PC-3 (cell line): ENCODE results near the gene IFNGR1. TPM values are rescaled to one million over a fixed set of nuclear protein-coding genes. Genes with fewer than 3 reads are reported as not detected.

Source experiments
- ATAC-seq: fragments of 200-7000 bp; cut with Tn5 transposase; 2 replicates; pipeline ENCODE4 v1.9.1; 2020; ENCODE audit warnings: mild to moderate bottlenecking, moderate library complexity
- BruUV-seq: library from RNA; stranded (reverse); fragments of 400-500 nt; replicated peaks from 2 replicates; lab custom pipeline; 2021; lab: Mats Ljungman, UMichigan
- CTCF ChIA-PET: fragments of 300-600 bp; sonication (Branson Sonifier 250); formaldehyde crosslinking; loops from one replicate; lab custom pipeline; 2022; ENCODE audit warnings: antibody characterized with exemption; lab: Charles Lee
- POLR2A ChIA-PET: fragments of 300-600 bp; sonication (Branson Sonifier 250); formaldehyde crosslinking; loops from one replicate; lab custom pipeline; 2022; ENCODE audit warnings: antibody characterized with exemption; ENCODE audit not compliant: unreplicated experiment; lab: Charles Lee
- DNase-seq: peaks from one replicate; pipeline ENCODE4 v3.0.0-alpha.2; 2015
- H2AFZ ChIP-seq: fragments of 300-600 bp; sonication (generic); 2 replicates; pipeline ENCODE4 v1.6.0; 2016; ENCODE audit warnings: antibody characterized with exemption, low read length
- H3F3A ChIP-seq: fragments of 300-600 bp; sonication (generic); one replicate; pipeline ENCODE4 v1.6.0; 2017; ENCODE audit warnings: antibody characterized with exemption, low read length, control low read depth, mild to moderate bottlenecking; ENCODE audit not compliant: unreplicated experiment
- H3K27ac ChIP-seq: fragments of 300-600 bp; sonication (generic); 2 replicates; pipeline ENCODE4 v1.5.1; 2016; ENCODE audit warnings: mild to moderate bottlenecking, low read length
- H3K27me3 ChIP-seq: fragments of 300-600 bp; sonication (generic); 2 replicates; pipeline ENCODE4 v1.6.1; 2016; ENCODE audit warnings: low read length, mixed read lengths
- H3K36me3 ChIP-seq: fragments of 300-600 bp; sonication (generic); 2 replicates; pipeline ENCODE4 v1.6.1; 2016; ENCODE audit warnings: low read depth, mixed run types, low read length, mixed read lengths
- H3K4me1 ChIP-seq: fragments of 300-600 bp; sonication (generic); 2 replicates; pipeline ENCODE4 v1.5.1; 2016; ENCODE audit warnings: low read length; ENCODE audit not compliant: insufficient read depth
- H3K4me2 ChIP-seq: fragments of 300-600 bp; sonication (generic); 2 replicates; pipeline ENCODE4 v1.6.0; 2016; ENCODE audit warnings: low read length
- H3K4me3 ChIP-seq: fragments of 300-600 bp; sonication (generic); 2 replicates; pipeline ENCODE4 v1.5.1; 2016; ENCODE audit warnings: mild to moderate bottlenecking, low read length, mixed read lengths
- H3K79me2 ChIP-seq: fragments of 300-600 bp; sonication (generic); 2 replicates; pipeline ENCODE4 v1.6.1; 2017; ENCODE audit warnings: low read length, mixed read lengths
- H3K9ac ChIP-seq: fragments of 300-600 bp; sonication (generic); 2 replicates; pipeline ENCODE4 v1.6.0; 2016; ENCODE audit warnings: mild to moderate bottlenecking, low read length
- H3K9me2 ChIP-seq: fragments of 300-600 bp; sonication (generic); replicated peaks from 2 replicates; pipeline ENCODE4 v1.6.1; 2016; ENCODE audit warnings: mixed run types, low read length, mixed read lengths
- H3K9me3 ChIP-seq: fragments of 300-600 bp; sonication (generic); 2 replicates; pipeline ENCODE4 v1.6.1; 2016; ENCODE audit warnings: low read length, mixed read lengths
- H4K20me1 ChIP-seq: fragments of 300-600 bp; sonication (generic); 2 replicates; pipeline ENCODE4 v1.6.1; 2016; ENCODE audit warnings: low read length, mixed read lengths
- EZH2 ChIP-seq: fragments of 300-600 bp; sonication (generic); IDR thresholded peaks from one replicate; pipeline ENCODE4 v1.6.1; 2017; ENCODE audit warnings: antibody characterized with exemption, mild to moderate bottlenecking, low read length; ENCODE audit not compliant: unreplicated experiment
- EZH2phosphoT487 ChIP-seq: fragments of 300-600 bp; sonication (generic); IDR thresholded peaks from 2 replicates; pipeline ENCODE4 v1.6.1; 2018; ENCODE audit warnings: mild to moderate bottlenecking, antibody characterized with exemption, low read length, borderline replicate concordance
- intact Hi-C: fragments of 100-400 bp; cut with micrococcal nuclease; formaldehyde crosslinking; loops from 2 replicates; pipeline ENCODE4 v1.9.0; 2023
- total RNA-seq: library from RNA; depleted of rRNA; stranded (reverse); fragments of >200 nt; gene quantifications from 2 replicates; pipeline ENCODE4 v1.2.3, GENCODE V29; 2014
- TF ChIP-seq, protein P1 (sequence below): fragments of 300-600 bp; sonication (generic); conservative IDR thresholded peaks from 2 replicates; pipeline ENCODE4 v1.5.1; 2017; ENCODE audit warnings: antibody characterized with exemption, low read depth, mild to moderate bottlenecking, low read length

Gene IFNGR1
- total RNA-seq, 1 experiment from 2014 or later = 24.6 TPM

DNA sequence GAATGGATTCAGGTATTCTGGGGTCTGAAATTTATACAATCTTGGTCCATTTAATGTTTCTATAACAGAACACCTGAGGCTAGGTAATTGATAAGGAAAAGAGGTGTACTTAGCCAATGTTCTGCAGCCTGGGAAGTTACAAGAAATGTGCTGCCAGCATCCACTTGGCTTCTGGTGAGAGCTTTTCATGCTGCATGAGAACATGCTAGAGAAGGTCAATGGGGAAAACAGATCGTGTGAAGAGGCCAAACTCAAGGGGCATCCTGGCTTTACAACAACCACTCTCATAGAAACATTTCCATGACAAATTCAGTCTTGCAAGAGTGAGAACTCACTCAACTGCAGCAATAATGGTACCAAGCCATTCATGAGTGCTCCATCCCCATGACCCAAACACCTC, 62.5 kb downstream of the IFNGR1 start:
- Histone ChIP-seq H3K27ac (no peak overlapping the region), H2AFZ (no peak overlapping the region), H3K4me3 (no peak overlapping the region), H3K9me3 (no peaks in the 10 kb centered on the region), H3K4me1 (no peaks in the 10 kb centered on the region), H3K9me2 (no peaks in the 10 kb centered on the region), H3K27me3 (no peaks in the 10 kb centered on the region), H3K79me2 (no peaks in the 10 kb centered on the region), H3F3A (no peaks in the 10 kb centered on the region), H3K9ac (no peak overlapping the region), H3K36me3 (no peaks in the 10 kb centered on the region), H4K20me1 (no peaks in the 10 kb centered on the region), H3K4me2 (no peak overlapping the region)
- BruUV-seq = no TSS peak
- no peak for TF ChIP-seq EZH2
- TF ChIP-seq, protein P1, sequence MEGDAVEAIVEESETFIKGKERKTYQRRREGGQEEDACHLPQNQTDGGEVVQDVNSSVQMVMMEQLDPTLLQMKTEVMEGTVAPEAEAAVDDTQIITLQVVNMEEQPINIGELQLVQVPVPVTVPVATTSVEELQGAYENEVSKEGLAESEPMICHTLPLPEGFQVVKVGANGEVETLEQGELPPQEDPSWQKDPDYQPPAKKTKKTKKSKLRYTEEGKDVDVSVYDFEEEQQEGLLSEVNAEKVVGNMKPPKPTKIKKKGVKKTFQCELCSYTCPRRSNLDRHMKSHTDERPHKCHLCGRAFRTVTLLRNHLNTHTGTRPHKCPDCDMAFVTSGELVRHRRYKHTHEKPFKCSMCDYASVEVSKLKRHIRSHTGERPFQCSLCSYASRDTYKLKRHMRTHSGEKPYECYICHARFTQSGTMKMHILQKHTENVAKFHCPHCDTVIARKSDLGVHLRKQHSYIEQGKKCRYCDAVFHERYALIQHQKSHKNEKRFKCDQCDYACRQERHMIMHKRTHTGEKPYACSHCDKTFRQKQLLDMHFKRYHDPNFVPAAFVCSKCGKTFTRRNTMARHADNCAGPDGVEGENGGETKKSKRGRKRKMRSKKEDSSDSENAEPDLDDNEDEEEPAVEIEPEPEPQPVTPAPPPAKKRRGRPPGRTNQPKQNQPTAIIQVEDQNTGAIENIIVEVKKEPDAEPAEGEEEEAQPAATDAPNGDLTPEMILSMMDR = no peak
- TF ChIP-seq EZH2phosphoT487 = no peak
- CTCF ChIA-PET = no interaction called here
- no peak for DNase-seq
- POLR2A ChIA-PET = no interaction called here
- ATAC-seq = no peak
- intact Hi-C loops = no loop called here

DNA sequence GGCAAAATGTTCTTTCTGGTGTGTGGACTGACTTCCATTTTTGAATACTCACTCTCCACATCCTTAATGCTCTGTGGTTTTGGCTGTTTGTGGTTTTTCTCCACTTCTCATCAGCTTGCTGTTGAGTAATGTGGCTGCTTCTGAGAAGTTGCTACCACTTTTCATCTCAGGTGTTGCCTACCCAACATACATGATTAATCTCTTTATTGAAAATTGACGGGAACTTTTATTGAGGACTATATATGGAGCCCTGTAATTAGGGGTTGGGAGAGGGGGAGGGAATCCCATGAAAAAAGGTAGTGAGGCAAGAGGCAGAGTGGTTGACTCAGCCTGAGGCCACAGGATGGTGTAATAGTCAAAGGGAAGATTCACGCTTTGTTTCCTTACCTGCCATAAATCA, 63.4 kb downstream of the IFNGR1 start:
- no peak overlapping the region for H2AFZ ChIP-seq
- H3K79me2 ChIP-seq = no peaks in the 10 kb centered on the region
- H3F3A ChIP-seq = no peaks in the 10 kb centered on the region
- no peak overlapping the region for H3K9ac ChIP-seq
- intact Hi-C loops = no loop called here
- no peak overlapping the region for H3K27ac ChIP-seq
- no peaks in the 10 kb centered on the region for H3K9me2 ChIP-seq
- POLR2A ChIA-PET = no interaction called here
- no peaks in the 10 kb centered on the region for H3K4me1 ChIP-seq
- no peaks in the 10 kb centered on the region for H3K36me3 ChIP-seq
- ATAC-seq = no peak
- CTCF ChIA-PET = no interaction called here
- no peaks in the 10 kb centered on the region for H3K27me3 ChIP-seq
- H3K9me3 ChIP-seq = no peaks in the 10 kb centered on the region
- H3K4me3 ChIP-seq = no peak overlapping the region
- no TSS peak for BruUV-seq
- no peaks in the 10 kb centered on the region for H4K20me1 ChIP-seq
- H3K4me2 ChIP-seq = no peak overlapping the region
- DNase-seq = peak; percentile 44
- TF ChIP-seq EZH2phosphoT487 = no peak
- TF ChIP-seq, protein P1 = peak; percentile 17; the same call in 1 of the 2 replicates

DNA sequence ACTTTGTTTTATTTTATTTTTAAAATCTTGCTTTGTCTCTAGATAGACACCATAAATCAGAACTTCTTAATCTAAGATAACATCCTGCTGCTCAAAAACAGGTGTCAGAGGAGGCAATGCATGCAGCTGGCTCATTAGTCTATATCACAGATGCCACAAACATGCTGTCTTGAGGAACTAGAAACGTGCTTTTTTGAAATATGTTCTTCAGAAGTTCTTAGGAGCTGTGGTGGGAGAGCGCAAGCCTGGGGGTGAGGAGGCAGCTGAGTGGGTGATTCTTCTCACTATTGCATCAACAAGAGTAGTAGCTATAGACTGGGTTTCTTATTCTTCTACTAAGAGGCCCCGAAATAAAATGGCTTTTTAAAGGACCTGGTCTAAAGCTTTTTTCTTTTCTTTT, 69.1 kb downstream of the IFNGR1 start:
- Histone ChIP-seq H3K79me2 (no peaks in the 10 kb centered on the region), H3K9me2 (no peaks in the 10 kb centered on the region), H3F3A (no peaks in the 10 kb centered on the region), H3K27me3 (no peaks in the 10 kb centered on the region), H4K20me1 (no peaks in the 10 kb centered on the region), H3K9me3 (no peaks in the 10 kb centered on the region), H3K4me1 (no peaks in the 10 kb centered on the region), H3K36me3 (no peaks in the 10 kb centered on the region), H3K9ac (no peak overlapping the region), H3K27ac (no peak overlapping the region), H3K4me3 (no peak overlapping the region), H3K4me2 (no peak overlapping the region), H2AFZ (no peak overlapping the region)
- intact Hi-C loops = no loop called here
- TF ChIP-seq, protein P1 = no peak
- TF ChIP-seq EZH2 = no peak
- no peak for TF ChIP-seq EZH2phosphoT487
- DNase-seq (no peak), ATAC-seq (no peak)
- ChIA-PET POLR2A (no interaction called here), CTCF (no interaction called here)
- BruUV-seq = no TSS peak
